Loucy (cell line): ENCODE results near the gene SCYGR5.

Experiments used
- H2AFZ ChIP-seq: fragments of 200-600 bp; sonication (generic); 2 replicates; pipeline ENCODE4 v1.6.0; 2016; ENCODE audit warnings: antibody characterized with exemption, mild to moderate bottlenecking, low read length, moderate library complexity
- H3F3A ChIP-seq: fragments of 200-600 bp; 2 replicates; pipeline ENCODE4 v1.6.0; 2016; ENCODE audit warnings: antibody characterized with exemption, low read depth, mild to moderate bottlenecking
- H3K27me3 ChIP-seq: fragments of 200-600 bp; sonication (generic); 2 replicates; pipeline ENCODE4 v1.6.1; 2014; ENCODE audit warnings: low read length, mild to moderate bottlenecking; ENCODE audit not compliant: insufficient read depth, poor library complexity, severe bottlenecking
- H3K36me3 ChIP-seq: fragments of 200-600 bp; sonication (generic); 2 replicates; pipeline ENCODE4 v1.6.1; 2016; ENCODE audit warnings: low read length; ENCODE audit not compliant: insufficient read depth
- H3K4me1 ChIP-seq: fragments of 200-600 bp; sonication (generic); 2 replicates; pipeline ENCODE4 v1.5.1; 2014; ENCODE audit warnings: low read length, mild to moderate bottlenecking; ENCODE audit not compliant: insufficient read depth, poor library complexity, severe bottlenecking
- H3K4me2 ChIP-seq: fragments of 200-600 bp; sonication (generic); 2 replicates; pipeline ENCODE4 v1.6.0; 2014; ENCODE audit warnings: antibody characterized with exemption, low read length, low read depth, mild to moderate bottlenecking; ENCODE audit not compliant: poor library complexity, severe bottlenecking
- H3K4me3 ChIP-seq: fragments of 200-600 bp; sonication (generic); 2 replicates; pipeline ENCODE4 v1.5.1; 2014; ENCODE audit warnings: low read length, mild to moderate bottlenecking, mixed read lengths; ENCODE audit not compliant: poor library complexity, severe bottlenecking
- H3K79me2 ChIP-seq: fragments of 200-600 bp; sonication (generic); 2 replicates; pipeline ENCODE4 v1.6.1; 2014; ENCODE audit warnings: low read length; ENCODE audit not compliant: insufficient read depth
- H3K9ac ChIP-seq: fragments of 200-600 bp; sonication (generic); 2 replicates; pipeline ENCODE4 v1.6.0; 2014; ENCODE audit warnings: mild to moderate bottlenecking, low read depth, low read length, moderate library complexity; ENCODE audit not compliant: poor library complexity, severe bottlenecking
- H3K9me2 ChIP-seq: fragments of 200-600 bp; sonication (generic); replicated peaks from 2 replicates; pipeline ENCODE4 v1.6.1; 2016; ENCODE audit warnings: low read depth, low read length, mixed read lengths
- H3K9me3 ChIP-seq: fragments of 200-600 bp; sonication (generic); 2 replicates; pipeline ENCODE4 v1.6.1; 2014; ENCODE audit warnings: mild to moderate bottlenecking, antibody characterized with exemption, low read length, low read depth; ENCODE audit not compliant: insufficient read depth
- H4K20me1 ChIP-seq: fragments of 200-600 bp; sonication (generic); 2 replicates; pipeline ENCODE4 v1.6.0; 2014; ENCODE audit warnings: antibody characterized with exemption, low read length, mild to moderate bottlenecking; ENCODE audit not compliant: insufficient read depth, poor library complexity, severe bottlenecking
- CTCF ChIP-seq: fragments of 200-600 bp; sonication (generic); conservative IDR thresholded peaks from 2 replicates; pipeline ENCODE4 v1.5.1; 2014; ENCODE audit warnings: mild to moderate bottlenecking, antibody characterized with exemption, low read length
- EZH2phosphoT487 ChIP-seq: fragments of 200-600 bp; IDR thresholded peaks from 2 replicates; pipeline ENCODE4 v1.6.1; 2018; ENCODE audit warnings: antibody characterized with exemption, mild to moderate bottlenecking, moderate library complexity, borderline replicate concordance

The SCYGR5 gene

GRCh38 chr2:227634201-227634600 is 32.4 kb upstream of the SCYGR5 start:
- Histone ChIP-seq H3K36me3 (no peaks in the 10 kb centered on the region), H3K4me3 (no peak overlapping the region), H3K79me2 (no peaks in the 10 kb centered on the region), H3K9me3 (no peaks in the 10 kb centered on the region), H3K4me2 (no peak overlapping the region), H2AFZ (no peak overlapping the region), H3K9me2 (no peaks in the 10 kb centered on the region), H3K4me1 (no peaks in the 10 kb centered on the region), H3F3A (no peaks in the 10 kb centered on the region), H4K20me1 (no peaks in the 10 kb centered on the region), H3K9ac (no peak overlapping the region), H3K27me3 (no peaks in the 10 kb centered on the region)
- TF ChIP-seq EZH2phosphoT487 (no peak), CTCF (no peak)

GRCh38 chr2:227642656-227643055 is 23.9 kb upstream of the SCYGR5 start:
- TF ChIP-seq CTCF (no peak), EZH2phosphoT487 (no peak)
- no peak overlapping the region for H3K9ac ChIP-seq

GRCh38 chr2:227643990-227644551 is 22.5 kb upstream of the SCYGR5 start:
- no peaks in the 10 kb centered on the region for H3K79me2 ChIP-seq

More at GRCh38 chr2:227642656-227643055, 23.9 kb upstream of the SCYGR5 start:
- no peaks in the 10 kb centered on the region for H3F3A ChIP-seq
- H3K4me3 ChIP-seq: no peak overlapping the region
- no peaks in the 10 kb centered on the region for H4K20me1 ChIP-seq
- H3K79me2 ChIP-seq: no peaks in the 10 kb centered on the region
- H3K9me2 ChIP-seq: no peaks in the 10 kb centered on the region
- H3K27me3 ChIP-seq: no peaks in the 10 kb centered on the region
- no peaks in the 10 kb centered on the region for H3K9me3 ChIP-seq
- H3K4me2 ChIP-seq: no peak overlapping the region
- H3K4me1 ChIP-seq: no peaks in the 10 kb centered on the region
- no peak overlapping the region for H2AFZ ChIP-seq
- H3K36me3 ChIP-seq: no peaks in the 10 kb centered on the region

More at GRCh38 chr2:227643990-227644551, 22.5 kb upstream of the SCYGR5 start:
- Histone ChIP-seq H4K20me1 (no peaks in the 10 kb centered on the region), H3K9me2 (no peaks in the 10 kb centered on the region), H3K27me3 (no peaks in the 10 kb centered on the region), H3K9me3 (no peaks in the 10 kb centered on the region), H3K9ac (no peak overlapping the region), H2AFZ (no peak overlapping the region), H3F3A (no peaks in the 10 kb centered on the region), H3K4me3 (no peak overlapping the region), H3K36me3 (no peaks in the 10 kb centered on the region), H3K4me2 (no peak overlapping the region), H3K4me1 (no peaks in the 10 kb centered on the region)
- TF ChIP-seq EZH2phosphoT487 (no peak), CTCF (no peak; the same call in 1 of the 2 replicates)
